Measurements from ENCODE around the gene TMEM121B.

Gene TMEM121B

DNA sequence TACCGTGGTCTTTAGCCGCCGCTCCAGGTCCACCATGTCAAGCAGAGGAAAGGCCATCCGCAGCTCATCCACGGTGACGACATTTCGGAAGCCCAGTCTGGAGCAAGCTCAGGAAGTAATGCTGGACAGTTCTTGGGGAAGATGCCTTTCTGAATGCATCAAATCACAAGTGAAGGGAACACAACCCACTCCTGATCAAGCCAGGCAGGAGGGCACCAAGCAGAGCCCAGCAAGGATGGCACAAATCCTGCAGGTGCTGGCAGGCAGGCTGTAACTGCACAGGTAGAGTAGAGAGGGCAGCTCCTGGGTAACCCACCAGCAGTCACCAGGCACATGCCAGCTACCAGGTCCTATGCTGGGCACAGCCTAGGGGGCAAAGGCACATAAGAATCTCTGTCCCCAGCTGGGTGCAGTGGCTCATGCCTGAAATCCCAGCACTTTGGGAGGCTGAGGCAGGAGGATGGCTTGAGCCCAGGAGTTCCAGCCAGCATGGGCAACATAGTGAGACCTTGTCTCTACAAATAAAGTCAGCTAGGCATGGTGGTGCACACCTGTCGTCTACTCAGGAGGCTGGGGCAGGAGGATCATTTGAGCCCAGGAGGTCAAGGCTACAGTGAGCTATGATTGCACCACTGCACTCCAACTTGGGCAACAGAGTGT is 24.0 kb upstream of the TMEM121B start:
- TF ChIP-seq CTCF (conservative IDR thresholded peaks at IDR 0.05) (no peak), ZFX (IDR thresholded peaks at IDR 0.05) (no peak)
- H3K27ac ChIP-seq: no peak overlapping the region

GRCh38 chr22:17143826-17144225 is 22.7 kb upstream of the TMEM121B start:
- TF ChIP-seq CTCF (conservative IDR thresholded peaks at IDR 0.05) (no peak), ZFX (IDR thresholded peaks at IDR 0.05) (no peak)
- H3K27ac ChIP-seq: no peak overlapping the region

DNA sequence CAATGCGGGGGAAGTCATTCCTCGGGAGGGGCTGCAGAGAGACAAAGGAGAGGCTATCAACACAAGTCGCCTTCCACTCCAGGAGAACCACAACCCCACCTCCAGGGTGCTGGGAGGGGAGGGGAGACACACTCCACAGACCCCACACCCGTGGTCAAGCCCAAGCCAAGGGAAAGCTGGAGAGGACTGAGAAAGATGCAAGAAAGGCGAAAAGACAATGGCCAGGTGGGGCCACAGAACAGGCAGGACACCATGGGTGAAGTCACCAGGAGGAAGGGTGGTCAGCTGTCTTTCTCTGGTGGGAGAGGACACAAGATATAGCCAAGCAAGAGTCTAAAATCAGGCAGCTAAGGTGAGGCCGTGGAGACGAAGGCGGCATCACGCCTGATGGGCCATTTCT is 21.9 kb upstream of the TMEM121B start:
- H3K27ac ChIP-seq: no peak overlapping the region
- no peak for TF ChIP-seq CTCF (conservative IDR thresholded peaks at IDR 0.05)
- TF ChIP-seq ZFX (IDR thresholded peaks at IDR 0.05): no peak

DNA sequence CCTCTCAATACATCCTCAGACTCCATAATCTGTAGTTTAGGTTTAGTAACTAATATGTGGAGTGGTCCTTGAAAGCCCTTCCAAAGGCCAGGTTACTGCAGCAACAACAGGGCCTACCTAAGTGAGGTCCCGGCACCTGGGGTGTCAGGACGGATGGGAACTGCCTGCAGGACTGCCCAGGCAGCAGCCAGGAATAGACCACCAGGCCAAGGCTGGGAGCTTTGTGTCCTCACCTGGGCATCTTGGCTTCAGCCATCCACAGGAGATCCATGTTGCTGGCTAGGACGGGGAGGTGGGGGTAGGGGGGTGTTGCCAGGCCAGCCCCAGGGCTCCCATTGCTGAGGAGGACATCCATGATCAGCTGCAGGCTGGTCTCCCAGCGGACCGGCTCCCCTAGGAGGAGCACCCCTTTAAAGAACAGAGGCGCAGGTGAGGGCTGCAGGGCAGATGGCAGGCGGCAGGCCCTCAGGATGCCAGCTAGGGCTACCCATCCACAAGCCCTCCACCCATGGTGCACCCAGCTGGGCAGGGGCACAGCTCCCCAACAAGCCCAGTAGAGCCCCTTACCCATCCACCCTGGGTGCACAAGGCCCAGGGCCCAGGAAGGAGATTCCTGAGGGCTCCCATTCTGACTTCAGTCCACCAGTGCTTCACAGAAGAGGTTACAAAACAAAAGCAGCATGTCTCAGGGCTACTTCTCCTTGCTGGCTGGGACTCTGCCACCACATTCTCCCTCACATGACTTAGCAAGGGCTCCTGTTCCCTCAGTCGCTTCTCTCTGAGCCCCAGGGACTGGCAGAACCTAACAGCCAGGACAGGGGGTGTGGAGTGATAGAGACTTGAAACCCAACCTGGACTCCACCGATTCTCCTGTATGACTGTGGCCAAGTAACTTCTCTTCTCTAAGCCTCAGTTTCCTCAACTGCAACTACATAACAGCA is 19.9 kb upstream of the TMEM121B start:
- TF ChIP-seq CTCF (conservative IDR thresholded peaks at IDR 0.05) (no peak), ZFX (IDR thresholded peaks at IDR 0.05) (no peak)
- H3K27ac ChIP-seq: no peak overlapping the region

- TF ChIP-seq CTCF (conservative IDR thresholded peaks at IDR 0.05): no peak
- no peak for TF ChIP-seq ZFX (IDR thresholded peaks at IDR 0.05)
- H3K27ac ChIP-seq: no peak overlapping the region
These were observed 18.9 kb upstream of the TMEM121B start for GRCh38 chr22:17140022-17140421.

DNA sequence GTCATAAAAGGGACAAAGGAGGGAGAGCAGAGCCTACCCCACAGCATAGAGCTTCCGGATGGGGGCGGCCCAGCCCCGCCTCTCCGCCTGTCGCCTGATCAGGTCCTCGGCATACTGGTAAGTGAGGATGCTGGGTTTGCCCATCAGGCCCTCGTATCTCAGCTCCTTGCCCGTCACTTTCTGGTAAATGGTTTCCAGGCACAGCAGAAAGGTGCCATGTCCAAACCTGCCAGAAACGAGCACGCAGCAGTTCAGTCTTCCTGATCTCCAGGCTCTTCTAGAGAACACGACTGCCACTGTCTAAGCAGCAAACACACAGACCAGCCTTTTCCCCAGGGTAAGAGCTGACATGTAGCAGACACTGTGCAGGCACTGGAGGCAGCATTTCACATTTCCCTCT is 17.4 kb upstream of the TMEM121B start:
- TF ChIP-seq ZFX (IDR thresholded peaks at IDR 0.05): no peak
- no peak for TF ChIP-seq CTCF (conservative IDR thresholded peaks at IDR 0.05)
- H3K27ac ChIP-seq: no peak overlapping the region

GRCh38 chr22:17137861-17138425 is 16.8 kb upstream of the TMEM121B start:
- TF ChIP-seq ZFX (IDR thresholded peaks at IDR 0.05) (no peak), CTCF (conservative IDR thresholded peaks at IDR 0.05) (no peak)
- H3K27ac ChIP-seq: no peak overlapping the region

Data from C4-2B (cell line).